HTERT RPE-1 (cell line): ENCODE data around the gene NCAPG2.
"Not testable (repeated sequence)": the region's sequence is repeated elsewhere in the genome, so short reads cannot be mapped to it uniquely, and the experiment has no call there.

Experiments used
- in situ Hi-C: fragments of 300-500 bp; cut with MboI; formaldehyde crosslinking; loops from 4 replicates; pipeline ENCODE4 v1.14.3; 2020; ENCODE audit warnings: low sequenced_read_pairs

Gene NCAPG2

DNA sequence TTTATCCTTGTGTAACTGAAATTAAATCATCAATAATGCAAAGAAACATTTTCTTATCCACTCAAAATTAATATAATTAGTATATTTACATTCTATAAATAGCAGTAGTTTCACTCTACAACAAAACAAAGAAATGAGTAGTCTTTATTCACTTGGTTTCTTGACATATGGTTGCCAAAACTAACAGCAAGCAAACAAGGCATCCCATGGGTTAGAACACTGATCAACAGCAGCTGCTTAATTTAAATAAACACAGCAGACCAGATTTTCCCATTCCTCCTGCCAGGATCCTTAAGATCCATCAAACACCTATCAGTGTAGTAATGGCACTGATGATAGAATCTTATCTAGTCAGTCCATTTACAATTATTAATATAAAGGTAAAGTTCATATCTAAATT, 22.1 kb downstream of the NCAPG2 start:
- in situ Hi-C loops, result no loop called here

DNA sequence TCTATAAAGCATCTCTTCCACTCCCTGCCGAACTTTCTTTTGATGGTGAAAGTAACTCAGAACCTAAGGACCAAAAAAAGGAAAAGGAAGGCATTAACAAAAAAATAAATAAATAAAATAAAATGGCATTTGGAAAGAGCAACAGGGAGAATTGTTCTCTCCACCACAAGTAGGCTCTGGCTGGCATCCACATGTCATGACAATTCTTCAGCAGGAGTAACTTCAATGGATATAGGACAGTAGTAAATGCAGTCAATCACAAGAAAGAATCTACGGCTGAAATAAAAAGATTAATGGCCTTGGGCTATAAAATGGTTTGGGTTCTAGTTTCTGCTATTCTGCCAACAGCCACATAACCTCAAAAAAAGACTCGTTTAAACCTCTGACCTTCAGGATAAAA, 23.9 kb downstream of the NCAPG2 start:
- in situ Hi-C loops, result no loop called here

DNA sequence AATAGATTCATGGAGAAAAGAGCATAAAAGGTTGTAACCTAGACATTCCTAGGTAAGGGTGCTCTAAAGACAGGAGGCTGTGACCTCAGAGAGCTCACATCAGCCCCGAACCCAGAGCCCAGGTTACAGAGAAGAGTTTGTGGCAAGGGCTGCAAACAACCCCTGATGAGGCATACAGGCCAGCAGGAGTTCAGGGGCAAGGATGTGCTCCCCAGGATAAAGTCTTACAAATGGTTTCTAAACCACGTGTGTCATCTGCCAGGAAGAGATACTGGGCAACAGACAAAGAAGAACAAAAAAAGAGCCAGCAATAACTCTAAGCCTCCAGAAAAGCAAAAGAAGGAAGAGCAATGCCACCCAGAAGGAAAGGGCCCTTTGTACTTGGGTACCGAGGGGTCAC, 27.7 kb downstream of the NCAPG2 start:
- in situ Hi-C loops, result no loop called here

DNA sequence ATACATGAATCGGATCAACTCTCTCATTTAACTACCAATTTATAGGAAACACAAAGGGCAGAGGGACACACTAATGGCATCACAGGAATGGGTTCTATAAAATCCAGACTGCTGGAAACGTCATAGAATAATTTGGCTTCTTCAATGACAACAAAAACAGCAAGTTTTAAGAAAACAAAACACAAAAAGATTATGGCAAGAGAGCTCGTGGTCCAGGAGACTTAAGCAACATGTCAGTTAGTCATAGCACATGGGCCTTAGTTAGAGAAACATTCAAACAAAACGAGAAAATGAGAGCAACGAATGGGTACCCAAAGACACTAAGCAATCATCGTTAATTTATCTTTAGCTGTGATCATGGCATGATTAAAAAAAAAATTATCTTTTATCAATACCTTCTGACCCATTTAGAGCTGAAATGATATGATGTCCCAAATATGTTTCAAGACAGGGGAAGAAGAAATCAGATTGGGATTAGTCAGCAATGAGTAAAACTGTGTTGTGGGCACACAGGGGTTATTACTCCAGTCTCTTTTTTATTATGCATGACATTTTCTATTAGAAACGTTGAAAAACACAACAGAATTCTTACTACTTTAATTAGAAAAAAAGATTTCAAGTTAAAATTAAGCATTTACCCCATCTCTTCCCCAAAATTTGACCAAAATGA, 28.3 kb downstream of the NCAPG2 start:
- in situ Hi-C loops, result no loop called here

DNA sequence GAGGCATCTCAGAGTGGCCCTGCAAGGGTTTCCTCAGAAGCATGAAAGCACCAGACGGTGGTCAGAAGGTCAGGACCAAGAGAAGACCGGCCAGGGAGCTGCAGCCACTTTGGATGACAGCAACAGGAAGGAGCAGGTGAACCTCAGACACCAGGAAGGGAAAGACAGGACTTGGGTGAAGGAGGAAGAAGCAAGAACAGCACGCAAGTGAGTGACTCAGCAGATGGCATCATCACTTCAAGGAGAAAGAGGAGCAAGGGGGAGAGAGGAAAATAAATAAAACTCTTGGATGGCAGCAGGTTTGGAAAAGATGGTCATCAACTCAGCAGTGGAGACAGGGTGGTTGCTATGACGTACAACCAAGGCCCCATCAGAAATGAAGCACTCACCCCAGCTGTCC, 31.6 kb downstream of the NCAPG2 start:
- in situ Hi-C loops, result no loop called here

DNA sequence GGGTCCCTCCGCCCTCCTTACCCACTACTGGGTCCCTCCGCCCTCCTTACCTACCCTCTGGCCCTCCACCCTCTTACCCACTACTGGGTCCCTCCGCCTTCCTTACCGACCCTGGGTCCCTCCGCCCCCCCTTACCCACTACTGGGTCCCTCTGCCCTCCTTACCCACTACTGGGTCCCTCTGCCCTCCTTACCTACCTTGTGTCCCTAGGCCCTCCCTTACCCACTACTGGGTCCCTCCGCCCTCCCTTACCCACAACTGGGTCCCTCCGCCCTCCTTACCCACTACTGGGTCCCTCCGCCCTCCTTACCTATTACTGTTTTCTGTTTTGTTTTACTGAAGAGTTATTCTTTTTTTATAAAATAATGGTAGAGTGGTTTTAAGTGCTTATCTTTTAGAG, 36.5 kb downstream of the NCAPG2 start:
- in situ Hi-C loops, result not testable (repeated sequence)

DNA sequence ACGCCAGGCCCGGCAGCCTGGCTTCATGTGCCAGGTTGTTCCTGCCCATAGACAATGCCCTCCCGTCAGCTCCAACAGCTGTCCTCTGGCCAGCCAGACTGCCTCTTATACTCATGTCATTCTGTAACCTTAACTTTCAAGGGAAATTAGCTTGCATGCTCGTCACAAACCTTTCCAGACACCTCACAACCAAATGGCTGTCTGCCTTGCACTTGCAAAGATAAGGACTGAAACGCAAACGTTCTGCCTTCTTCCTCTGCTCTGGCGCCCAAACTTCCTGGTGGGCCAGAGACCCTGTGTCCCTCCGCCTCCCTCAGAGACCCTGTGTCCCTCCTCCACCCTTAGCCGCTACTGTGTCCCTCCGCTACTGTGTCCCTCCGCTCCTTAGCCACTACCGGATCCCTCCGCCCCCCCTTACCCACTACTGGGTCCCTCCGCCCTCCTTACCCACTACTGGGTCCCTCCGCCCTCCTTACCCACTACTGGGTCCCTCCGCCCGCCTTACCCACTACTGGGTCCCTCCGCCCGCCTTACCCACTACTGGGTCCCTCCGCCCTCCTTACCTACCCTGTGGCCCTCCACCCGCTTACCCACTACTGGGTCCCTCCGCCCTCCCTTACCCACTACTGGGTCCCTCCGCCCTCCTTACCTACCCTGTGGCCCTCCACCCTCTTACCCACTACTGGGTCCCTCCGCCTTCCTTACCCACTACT, 37.5 kb downstream of the NCAPG2 start:
- in situ Hi-C loops, result not testable (repeated sequence)

DNA sequence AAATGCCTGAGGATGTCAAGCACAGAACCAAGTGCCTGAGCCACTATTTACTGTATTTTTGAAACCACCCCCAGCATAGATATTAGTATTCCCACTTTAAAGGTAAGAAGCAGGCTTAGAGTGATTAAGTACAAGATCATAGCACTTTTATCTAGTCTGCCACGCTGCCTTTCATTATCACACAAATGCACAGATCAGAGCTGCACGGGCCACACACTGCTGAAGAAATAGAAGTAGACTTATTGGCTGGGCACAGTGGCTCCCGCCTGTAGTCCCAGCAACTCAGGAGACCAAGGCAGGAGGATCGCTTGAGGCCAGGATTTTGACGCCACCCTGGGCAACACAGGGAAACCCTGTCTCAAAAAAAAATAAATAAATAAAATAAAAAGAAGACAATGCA, 38.2 kb downstream of the NCAPG2 start:
- in situ Hi-C loops, result no loop called here

DNA sequence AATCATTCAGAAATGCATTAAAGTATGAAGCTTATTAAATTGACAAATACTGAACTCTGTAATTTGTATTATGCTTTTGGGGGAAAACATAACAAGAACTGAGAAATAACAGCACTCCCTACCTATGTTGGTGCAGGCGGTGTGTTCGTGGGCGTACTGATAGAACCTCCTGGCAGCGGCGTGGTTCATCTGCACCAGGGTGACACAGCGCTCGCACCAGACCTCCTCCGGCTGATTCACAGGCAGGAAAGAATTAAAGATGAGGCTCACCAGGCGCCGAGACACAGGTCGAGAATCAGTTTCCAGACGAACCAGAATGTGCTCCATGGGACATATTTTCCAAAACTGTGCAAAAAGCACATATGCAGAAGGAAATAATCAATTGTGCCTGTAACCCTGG, 40.2 kb downstream of the NCAPG2 start:
- in situ Hi-C loops, result no loop called here

DNA sequence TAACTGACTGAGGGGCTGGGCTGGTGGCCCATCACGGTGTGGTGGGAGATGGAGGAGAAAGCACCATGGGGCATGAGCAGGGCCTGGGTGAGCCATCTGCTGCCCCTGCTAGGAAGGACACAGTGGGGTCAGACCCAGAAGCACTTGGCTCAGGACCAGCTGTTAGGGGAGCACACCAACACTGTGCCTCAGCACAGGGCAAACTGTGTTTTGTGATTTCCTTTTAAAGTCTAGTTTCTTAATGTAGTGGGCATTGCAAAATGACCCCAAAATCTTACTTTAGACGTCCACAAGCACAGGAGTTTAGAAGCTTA, 41.2 kb downstream of the NCAPG2 start:
- in situ Hi-C loops, result no loop called here

DNA sequence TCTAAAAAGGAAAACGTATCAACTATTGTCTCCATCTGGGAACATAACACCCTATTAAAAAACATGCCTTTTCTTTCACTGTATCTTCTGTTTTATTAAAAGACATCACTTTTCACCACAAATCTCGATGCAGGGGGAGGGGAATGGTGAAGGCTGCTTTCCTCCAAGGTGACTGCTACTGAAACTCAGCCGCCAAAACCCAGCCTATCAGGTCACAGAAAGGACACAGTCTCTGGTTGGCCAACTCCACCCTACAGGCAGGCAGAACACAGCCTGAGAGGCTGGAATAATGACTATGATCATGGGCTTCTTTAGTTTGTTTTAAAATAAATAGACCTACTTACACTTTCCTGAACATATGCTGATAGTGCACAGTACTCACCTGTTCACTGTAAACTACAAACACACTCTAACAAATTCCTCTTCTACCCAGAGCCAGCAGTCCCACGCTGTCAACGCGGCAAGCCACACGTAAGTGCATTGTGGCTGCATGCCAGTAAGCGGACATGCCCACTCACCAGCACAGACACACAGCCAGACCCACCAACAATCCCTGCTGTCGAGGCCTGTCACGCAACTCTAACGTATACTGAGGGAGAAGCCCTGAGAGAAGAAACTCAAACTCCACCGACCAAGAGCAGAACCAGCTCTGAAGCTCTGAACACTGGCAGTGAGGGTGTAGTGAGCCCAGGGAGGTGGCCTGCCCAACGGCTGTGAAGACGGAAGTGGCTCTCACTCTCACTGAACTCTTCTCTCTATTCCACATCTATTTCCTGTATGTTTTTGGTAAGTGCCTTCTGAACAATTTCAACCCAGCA, 41.8 kb downstream of the NCAPG2 start:
- in situ Hi-C loops, result no loop called here

DNA sequence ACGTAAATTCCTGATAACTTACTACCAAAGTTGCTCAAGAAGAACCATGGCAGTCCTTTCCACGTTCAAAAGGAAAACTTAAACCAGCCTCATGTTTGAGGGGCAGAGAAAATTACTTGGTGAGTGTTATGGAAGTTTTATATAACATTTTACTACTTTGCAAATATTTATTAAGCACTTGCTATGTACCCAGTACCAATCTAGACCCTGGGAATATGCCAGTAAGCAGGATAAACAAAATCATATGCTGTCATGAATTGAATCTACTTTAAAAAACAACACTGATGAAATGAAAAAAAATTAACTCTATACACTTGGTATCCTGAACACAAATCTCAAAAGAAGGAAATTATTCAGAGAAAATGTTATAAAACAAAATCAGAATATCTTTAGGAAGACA, 46.1 kb downstream of the NCAPG2 start:
- in situ Hi-C loops, result no loop called here

DNA sequence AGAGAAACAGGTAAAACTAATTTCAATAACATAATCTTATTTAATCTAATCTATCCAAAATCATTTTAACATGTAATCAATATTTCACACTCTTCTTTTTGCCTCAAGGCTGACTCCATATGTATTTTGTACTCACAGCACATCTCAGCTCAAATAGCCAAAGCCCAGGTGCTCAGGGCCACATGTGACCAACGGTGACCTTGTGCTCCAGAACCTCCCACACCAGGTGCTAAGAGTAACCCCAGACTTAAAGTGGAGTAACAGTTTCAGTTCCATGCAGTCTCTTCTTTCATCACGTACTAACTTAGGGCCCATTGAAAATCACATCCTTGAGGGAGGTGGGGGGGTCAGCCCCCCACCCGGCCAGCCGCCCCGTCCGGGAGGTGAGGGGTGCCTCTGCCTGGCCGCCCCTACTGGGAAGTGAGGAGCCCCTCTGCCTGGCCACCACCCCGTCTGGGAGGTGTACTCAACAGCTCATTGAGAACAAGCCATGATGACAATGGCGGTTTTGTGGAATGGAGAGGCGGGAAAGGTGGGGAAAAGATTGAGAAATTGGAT, 47.3 kb downstream of the NCAPG2 start:
- in situ Hi-C loops, result no loop called here

DNA sequence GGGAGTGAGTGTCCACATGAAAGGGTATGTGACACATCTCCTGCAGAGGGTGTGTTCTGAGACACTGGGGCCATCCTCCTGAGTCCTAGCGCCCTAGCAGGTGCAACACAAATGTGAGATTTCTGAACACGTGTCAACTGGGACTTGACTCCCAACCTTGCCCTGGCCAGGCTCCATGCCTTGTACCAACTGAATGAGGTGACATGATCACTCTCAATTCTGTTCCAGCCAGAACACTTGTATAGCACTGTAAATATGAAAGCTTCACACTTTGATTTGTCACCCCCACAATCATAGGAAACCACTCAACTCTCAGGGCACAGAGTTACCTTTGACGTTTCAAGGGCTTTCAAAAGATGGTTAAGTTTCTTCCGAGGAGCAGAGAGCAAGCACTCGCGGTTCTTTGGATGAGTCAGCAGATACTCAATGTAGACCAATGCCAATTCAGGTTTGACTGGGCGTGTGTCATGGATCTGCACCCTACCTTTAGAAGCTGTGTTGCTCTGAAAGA, 48.6 kb downstream of the NCAPG2 start:
- in situ Hi-C loops, result no loop called here

DNA sequence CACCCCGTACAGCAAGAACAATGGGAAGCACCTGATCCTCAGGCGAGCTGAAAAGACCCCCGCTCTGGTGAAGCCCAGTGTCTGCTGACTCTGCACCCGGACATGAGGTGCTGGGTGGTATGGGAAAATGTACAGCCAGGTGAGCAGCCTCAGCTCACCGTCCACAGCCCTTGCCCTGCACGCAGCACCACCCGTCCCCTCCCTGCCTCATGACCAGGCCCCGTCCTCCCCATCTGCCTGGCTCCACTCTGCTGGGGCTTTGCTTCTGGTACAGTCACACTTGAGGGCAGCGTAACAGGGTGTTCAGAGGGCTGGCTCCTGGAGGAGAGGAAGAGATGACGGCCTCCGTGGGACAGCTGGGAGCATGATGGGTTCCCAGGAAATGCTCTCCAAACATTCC, 49.1 kb downstream of the NCAPG2 start:
- in situ Hi-C loops, result no loop called here

DNA sequence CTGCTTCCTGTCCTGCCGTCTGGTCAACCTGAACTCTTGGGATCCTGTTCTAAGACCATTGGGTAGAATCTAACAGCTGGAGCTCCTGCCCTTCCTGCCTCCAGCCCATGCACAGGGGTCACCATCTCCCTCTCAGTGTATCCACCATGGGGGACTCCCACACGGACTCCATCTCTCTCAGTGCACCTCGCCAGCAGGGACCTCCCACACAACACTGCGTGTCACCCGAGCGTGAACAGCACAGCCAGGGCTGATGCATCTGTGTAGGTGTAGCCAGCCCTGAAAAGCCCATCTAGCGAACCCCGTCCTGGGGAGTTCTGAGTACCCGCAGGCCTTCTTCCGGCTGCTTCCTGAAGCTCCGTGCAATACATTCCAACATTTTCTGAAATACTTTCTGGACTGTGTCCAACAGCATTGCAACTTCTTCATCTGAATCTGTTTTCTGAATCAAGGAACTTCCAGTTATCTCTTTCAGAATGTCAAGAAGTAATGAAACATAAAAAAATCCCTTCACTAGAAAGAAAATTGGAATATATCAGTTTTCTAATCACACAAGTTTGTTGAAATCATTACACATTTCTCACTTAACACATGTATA, 52.5 kb downstream of the NCAPG2 start:
- in situ Hi-C loops, result no loop called here

DNA sequence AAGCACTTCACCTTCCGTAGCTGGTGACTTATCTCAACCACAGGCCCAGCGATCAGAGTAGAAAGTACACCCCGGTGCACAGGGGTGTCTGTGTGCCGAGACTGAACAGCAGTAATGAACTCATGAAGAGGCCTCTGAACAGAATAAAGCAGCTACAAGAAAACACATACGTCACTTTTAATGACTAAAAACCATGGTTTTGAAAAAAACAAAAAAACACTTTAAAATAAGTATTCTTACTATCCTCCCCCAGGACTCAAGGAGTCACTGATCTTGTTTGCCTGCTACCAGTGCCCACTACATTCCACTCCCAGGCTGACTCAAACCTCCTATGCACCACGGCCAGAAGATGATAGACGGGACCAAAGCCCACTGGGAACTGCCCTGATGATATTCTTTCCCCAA, 53.8 kb downstream of the NCAPG2 start:
- in situ Hi-C loops, result no loop called here

DNA sequence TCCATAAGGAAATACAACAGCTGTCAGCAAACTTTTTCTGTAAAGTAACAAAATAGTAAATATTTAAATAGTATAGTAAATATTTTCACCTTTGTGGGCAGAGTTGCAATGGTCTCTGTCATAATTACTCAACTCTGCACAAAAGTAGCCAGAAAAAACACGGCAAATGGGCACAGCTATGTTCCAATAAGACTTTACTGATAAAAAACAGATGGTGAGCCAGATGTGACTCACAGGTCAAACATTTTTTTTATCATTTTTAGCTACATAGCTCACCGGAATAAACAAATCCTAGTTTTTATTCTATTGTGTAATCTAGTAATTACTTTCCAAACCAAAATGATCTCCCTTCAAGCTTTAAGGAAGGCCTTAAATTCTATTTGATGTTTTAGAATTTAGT, 55.3 kb downstream of the NCAPG2 start:
- in situ Hi-C loops, result no loop called here

DNA sequence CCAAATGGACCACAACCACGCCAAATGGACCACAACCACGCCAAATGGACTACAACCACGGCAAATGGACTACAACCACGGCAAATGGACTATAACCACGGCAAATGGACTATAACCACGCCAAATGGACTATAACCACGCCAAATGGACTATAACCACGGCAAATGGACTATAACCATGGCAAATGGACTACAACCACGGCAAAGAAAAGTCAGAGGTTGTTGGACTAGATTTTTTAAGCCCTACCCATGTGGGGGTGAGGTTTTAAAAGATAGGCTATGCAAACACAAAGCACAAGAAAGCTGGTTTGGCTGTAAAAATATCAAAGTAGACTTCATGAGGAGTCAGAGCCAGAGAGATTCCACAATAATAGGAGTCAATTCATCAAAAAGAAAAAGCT, 55.8 kb downstream of the NCAPG2 start:
- in situ Hi-C loops, result no loop called here

DNA sequence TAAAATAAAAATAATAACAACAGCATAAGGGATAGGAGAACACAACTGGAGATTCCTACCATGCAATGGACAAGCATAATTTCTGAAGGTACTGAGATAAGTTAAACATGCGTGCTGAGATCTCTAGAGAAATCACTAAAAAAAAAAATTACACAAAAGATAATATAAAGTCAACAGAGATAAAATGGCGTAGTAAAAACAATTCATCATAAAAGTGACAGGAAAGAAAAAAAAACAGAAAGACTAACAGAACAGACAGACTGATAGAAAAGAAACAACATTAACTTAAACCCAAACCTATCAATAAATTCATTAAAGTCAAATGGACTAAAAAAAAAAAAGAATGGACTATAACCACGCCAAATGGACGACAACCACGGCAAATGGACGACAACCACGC, 56.4 kb downstream of the NCAPG2 start:
- in situ Hi-C loops, result no loop called here

DNA sequence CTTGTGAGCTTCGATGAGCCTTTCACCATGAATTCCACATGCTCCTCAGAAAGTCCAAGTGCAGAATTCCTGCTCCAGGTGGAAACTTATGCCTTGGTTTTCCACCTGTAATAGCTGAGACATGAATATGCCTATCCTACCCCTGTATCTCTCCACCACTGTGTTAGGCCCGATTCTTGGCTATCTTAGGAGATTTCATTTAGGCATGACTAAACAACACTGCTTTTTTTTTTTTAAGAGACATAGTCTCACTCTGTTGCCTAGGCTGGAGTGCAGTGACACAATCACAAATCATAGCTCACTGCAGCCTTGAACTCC, 57.2 kb downstream of the NCAPG2 start:
- in situ Hi-C loops, result no loop called here
